ENCODE measurements around the gene IL5RA.
A peak's percentile ranks its signal among the peaks of the same experiment; 100 is the strongest.

Gene IL5RA

DNA sequence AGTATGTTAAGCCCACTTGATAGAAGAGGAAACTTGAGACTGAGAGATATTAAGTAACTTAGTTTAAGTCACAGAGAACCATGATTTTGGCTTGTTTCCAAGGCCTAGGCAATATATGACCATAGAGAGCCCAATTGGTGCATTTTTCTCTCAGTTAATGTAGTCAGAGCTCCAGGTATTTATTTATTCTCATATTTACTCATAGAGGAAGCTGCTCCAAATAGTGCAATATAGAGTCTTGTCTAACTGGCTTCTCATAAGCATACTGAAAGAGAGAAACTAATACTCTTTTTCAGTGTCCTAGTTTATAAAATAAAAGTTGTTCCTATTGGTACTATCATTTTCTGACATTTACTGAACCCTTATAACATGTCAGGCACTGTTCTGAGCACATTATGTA is 31.8 kb upstream of the IL5RA start:
- no peak overlapping the region for H3K4me3 ChIP-seq (ENCODE audit: low read depth, low read length)
- DNase-seq (ENCODE audit: low read depth), result no peak
- TF ChIP-seq, protein P1, sequence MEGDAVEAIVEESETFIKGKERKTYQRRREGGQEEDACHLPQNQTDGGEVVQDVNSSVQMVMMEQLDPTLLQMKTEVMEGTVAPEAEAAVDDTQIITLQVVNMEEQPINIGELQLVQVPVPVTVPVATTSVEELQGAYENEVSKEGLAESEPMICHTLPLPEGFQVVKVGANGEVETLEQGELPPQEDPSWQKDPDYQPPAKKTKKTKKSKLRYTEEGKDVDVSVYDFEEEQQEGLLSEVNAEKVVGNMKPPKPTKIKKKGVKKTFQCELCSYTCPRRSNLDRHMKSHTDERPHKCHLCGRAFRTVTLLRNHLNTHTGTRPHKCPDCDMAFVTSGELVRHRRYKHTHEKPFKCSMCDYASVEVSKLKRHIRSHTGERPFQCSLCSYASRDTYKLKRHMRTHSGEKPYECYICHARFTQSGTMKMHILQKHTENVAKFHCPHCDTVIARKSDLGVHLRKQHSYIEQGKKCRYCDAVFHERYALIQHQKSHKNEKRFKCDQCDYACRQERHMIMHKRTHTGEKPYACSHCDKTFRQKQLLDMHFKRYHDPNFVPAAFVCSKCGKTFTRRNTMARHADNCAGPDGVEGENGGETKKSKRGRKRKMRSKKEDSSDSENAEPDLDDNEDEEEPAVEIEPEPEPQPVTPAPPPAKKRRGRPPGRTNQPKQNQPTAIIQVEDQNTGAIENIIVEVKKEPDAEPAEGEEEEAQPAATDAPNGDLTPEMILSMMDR (IDR thresholded peaks at IDR 0.05; ENCODE audit: low read depth, low read length, missing control alignments), result no peak

DNA sequence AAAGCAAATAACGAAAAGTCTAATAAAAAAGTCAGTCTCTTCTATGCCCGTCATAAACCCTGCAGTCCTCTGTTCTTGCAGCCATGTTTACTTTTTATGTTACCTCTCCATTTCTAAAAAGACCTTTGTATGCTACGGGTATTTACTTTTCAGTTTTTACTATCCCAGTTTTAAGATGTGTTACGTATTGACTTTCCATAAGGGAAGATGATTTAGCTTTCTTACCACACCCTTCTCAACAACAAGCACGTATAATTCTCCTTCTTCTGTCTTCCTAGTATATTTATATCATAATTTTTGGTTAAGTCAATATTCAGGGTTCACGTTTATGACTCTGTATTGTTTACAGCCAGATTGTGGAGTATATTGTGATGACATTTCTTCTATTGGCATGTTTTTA is 27.4 kb upstream of the IL5RA start:
- TF ChIP-seq, protein P1 (IDR thresholded peaks at IDR 0.05; ENCODE audit: low read depth, low read length, missing control alignments), result no peak

DNA sequence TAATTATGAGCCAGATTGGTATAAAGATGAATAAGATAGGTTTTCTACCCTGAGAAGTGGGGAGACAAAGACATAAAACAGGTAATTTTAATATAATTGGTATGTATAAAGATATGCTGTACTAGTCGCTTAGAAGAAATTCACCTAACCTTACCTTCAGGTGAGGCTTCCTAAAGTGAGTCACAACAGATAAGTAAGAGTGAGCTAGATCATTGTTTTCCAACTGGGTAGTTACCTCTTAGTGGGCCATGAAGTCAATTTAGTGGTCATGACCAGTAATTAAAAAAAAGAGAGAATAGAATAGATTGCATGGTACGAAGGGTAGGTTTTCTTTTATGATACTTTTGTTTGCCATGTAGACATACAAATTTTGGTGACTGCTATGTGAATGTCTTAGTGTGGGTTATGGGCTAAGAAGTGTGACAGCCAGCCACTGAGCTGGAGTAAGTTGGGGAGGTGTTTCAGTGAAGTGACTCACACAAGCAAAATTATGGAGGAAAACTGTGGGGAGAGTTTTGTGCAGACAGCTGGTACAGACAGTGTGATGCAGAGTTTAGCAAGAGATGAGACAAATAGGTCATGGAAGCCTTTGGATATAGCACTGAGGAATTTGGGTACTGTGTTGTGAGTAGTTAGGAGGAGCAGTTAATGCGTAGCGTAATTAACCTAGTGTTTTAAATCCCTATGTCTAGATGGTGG is 24.7 kb upstream of the IL5RA start:
- DNase-seq (ENCODE audit: low read depth), result no peak
- TF ChIP-seq, protein P1 (IDR thresholded peaks at IDR 0.05; ENCODE audit: low read depth, low read length, missing control alignments), result no peak
- no peak overlapping the region for H3K4me3 ChIP-seq (ENCODE audit: low read depth, low read length)

More for the DNA sequence above, 27.4 kb upstream of the IL5RA start:
- H3K4me3 ChIP-seq (ENCODE audit: low read depth, low read length), result no peak overlapping the region
- DNase-seq (ENCODE audit: low read depth), result no peak

DNA sequence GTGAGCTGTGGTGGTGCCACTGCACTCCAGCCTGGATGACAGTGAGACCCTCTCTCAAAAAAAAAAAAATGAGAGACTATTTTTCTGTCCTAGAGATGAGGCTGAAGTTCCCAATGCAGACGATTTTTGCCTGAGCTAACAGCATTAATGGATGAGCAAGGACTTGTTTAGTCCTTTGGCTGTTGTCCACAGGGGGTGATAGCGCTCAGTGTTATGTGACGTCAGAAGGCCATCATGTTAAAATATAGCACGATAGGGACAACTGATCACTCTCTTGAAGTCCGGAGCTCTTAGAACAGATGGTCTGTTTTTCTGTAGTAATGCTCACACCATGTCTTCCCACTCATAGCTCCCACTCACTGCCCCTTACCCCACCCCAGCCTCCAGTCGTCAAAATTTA is 23.3 kb upstream of the IL5RA start:
- no peak for DNase-seq (ENCODE audit: low read depth)
- H3K4me3 ChIP-seq (ENCODE audit: low read depth, low read length), result no peak overlapping the region
- TF ChIP-seq, protein P1 (IDR thresholded peaks at IDR 0.05; ENCODE audit: low read depth, low read length, missing control alignments), result no peak

- TF ChIP-seq, protein P1 (IDR thresholded peaks at IDR 0.05; ENCODE audit: low read depth, low read length, missing control alignments), result no peak
Observed at GRCh38 chr3:3129579-3129978, 19.4 kb upstream of the IL5RA start.

GRCh38 chr3:3127432-3128010 is 17.3 kb upstream of the IL5RA start:
- H3K4me3 ChIP-seq (ENCODE audit: low read depth, low read length), result peak overlapping the region; percentile 99
- no peak for DNase-seq (ENCODE audit: low read depth)
- TF ChIP-seq, protein P1 (IDR thresholded peaks at IDR 0.05; ENCODE audit: low read depth, low read length, missing control alignments), result no peak

More at GRCh38 chr3:3129579-3129978, 19.4 kb upstream of the IL5RA start:
- DNase-seq (ENCODE audit: low read depth), result no peak
- no peak overlapping the region for H3K4me3 ChIP-seq (ENCODE audit: low read depth, low read length)

All from GM12864 (cell line).